ENCODE measurements around the gene PASK. TPM values are rescaled to one million over a fixed set of nuclear protein-coding genes. Genes with fewer than 3 reads are reported as not detected.

PASK gene
- total and polyA plus RNA-seq, 9 of the 15 experiments (the other 6 are each of a cell fraction or from before 2014, with no cell fraction given), result 1.5 to 30.3 (median 9.9) TPM

- 87% methylated on average over 4 of the region's 9 CpGs for WGBS (ENCODE audit: insufficient coverage, low coverage, missing lambda C conversion rate)
- Histone ChIP-seq H3K79me2 (ENCODE audit: control insufficient read depth, insufficient read depth, low read length) (no peaks in the 10 kb centered on the region), H3K9me3 (replicated peaks; ENCODE audit: control insufficient read depth, insufficient read depth, low read depth, low read length) (no peaks in the 10 kb centered on the region), H3K4me3 (no peak overlapping the region), H3K27me3 (ENCODE audit: control insufficient read depth in 2 of 2, insufficient read depth in 2 of 2, low read length in 2 of 2) (no peaks in the 10 kb centered on the region), H3K4me1 (replicated peaks in 1 of 2; ENCODE audit: control insufficient read depth in 2 of 2, insufficient read depth in 2 of 2, low read length in 2 of 2) (no peaks in the 10 kb centered on the region), H3K4me2 (ENCODE audit: insufficient read depth, low read length) (no peak overlapping the region), H3K27ac (ENCODE audit: extremely low read depth, low read depth, low read length) (no peak overlapping the region), H4K20me1 (replicated peaks; ENCODE audit: control insufficient read depth, insufficient read depth, low read length) (no peaks in the 10 kb centered on the region), H3K9me1 (ENCODE audit: control insufficient read depth, insufficient read depth, low read length) (no peaks in the 10 kb centered on the region), H2AFZ (ENCODE audit: low read depth, low read length) (no peak overlapping the region), H3K9ac (ENCODE audit: insufficient read depth in 1 of 2, low read depth in 2 of 2, low read length in 2 of 2) (no peak overlapping the region; a peak in 1 of 4 replicates), H3K36me3 (ENCODE audit: control insufficient read depth, insufficient read depth, low read length) (peaks cover 6% of the 10 kb centered on the region; the same call in 1 of the 3 replicates)
- ATAC-seq, result no peak
- ChIA-PET POLR2A (interaction anchor here (2.6 kb wide), 1 partner anchor 9 kb away, joined by 8 read pairs; the partner anchor contains the start of gene MTERF4), CTCF (ENCODE audit: low intra/inter-chr PET ratio) (no interaction called here)
- BruUV-seq (replicated peaks), result no TSS peak
- in situ Hi-C loops (cut with MboI) (no loop called here), intact Hi-C loops (cut with micrococcal nuclease) (no loop called here)
- FAIRE-seq, result no peak
- DNase-seq (ENCODE audit: extremely low read depth in 1 of 4, low spot score in 3 of 4), result no peak
- TF ChIP-seq POLR2AphosphoS2 (IDR thresholded peaks at IDR 0.05; ENCODE audit: low read length), result no peak
- TF ChIP-seq NR2C2 (CRISPR knock-in tag; IDR thresholded peaks at IDR 0.05), result no peak
- TF ChIP-seq NR2C2 (tag; IDR thresholded peaks at IDR 0.05), result no peak
- no peak for TF ChIP-seq ZNF511 (CRISPR knock-in tag; IDR thresholded peaks at IDR 0.05)
- no peak for TF ChIP-seq PREB (CRISPR knock-in tag; IDR thresholded peaks at IDR 0.05)
- no peak for TF ChIP-seq RNF2 (IDR thresholded peaks at IDR 0.05)
- no peak for TF ChIP-seq ZNF639 (CRISPR knock-in tag; conservative IDR thresholded peaks at IDR 0.05 in 1 of 2, IDR thresholded peaks at IDR 0.05 in 1 of 2)
- no peak for TF ChIP-seq HNRNPLL (IDR thresholded peaks at IDR 0.05; ENCODE audit: low read depth, low read length, poor library complexity, severe bottlenecking)
- no peak for TF ChIP-seq ZBED1 (IDR thresholded peaks at IDR 0.05)
- TF ChIP-seq, protein P1, sequence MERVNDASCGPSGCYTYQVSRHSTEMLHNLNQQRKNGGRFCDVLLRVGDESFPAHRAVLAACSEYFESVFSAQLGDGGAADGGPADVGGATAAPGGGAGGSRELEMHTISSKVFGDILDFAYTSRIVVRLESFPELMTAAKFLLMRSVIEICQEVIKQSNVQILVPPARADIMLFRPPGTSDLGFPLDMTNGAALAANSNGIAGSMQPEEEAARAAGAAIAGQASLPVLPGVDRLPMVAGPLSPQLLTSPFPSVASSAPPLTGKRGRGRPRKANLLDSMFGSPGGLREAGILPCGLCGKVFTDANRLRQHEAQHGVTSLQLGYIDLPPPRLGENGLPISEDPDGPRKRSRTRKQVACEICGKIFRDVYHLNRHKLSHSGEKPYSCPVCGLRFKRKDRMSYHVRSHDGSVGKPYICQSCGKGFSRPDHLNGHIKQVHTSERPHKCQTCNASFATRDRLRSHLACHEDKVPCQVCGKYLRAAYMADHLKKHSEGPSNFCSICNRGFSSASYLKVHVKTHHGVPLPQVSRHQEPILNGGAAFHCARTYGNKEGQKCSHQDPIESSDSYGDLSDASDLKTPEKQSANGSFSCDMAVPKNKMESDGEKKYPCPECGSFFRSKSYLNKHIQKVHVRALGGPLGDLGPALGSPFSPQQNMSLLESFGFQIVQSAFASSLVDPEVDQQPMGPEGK (CRISPR knock-in tag; IDR thresholded peaks at IDR 0.05; ENCODE audit: borderline replicate concordance), result no peak
- TF ChIP-seq PRPF4 (IDR thresholded peaks at IDR 0.05; ENCODE audit: insufficient read depth, low read depth, low read length, poor library complexity, severe bottlenecking), result no peak
- TF ChIP-seq, protein P2, sequence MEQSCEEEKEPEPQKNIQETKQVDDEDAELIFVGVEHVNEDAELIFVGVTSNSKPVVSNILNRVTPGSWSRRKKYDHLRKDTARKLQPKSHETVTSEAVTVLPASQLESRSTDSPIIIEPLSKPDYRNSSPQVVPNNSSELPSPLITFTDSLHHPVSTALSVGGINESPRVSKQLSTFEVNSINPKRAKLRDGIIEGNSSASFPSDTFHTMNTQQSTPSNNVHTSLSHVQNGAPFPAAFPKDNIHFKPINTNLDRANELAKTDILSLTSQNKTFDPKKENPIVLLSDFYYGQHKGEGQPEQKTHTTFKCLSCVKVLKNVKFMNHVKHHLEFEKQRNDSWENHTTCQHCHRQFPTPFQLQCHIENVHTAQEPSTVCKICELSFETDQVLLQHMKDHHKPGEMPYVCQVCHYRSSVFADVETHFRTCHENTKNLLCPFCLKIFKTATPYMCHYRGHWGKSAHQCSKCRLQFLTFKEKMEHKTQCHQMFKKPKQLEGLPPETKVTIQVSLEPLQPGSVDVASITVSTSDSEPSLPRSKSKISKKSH (CRISPR knock-in tag; IDR thresholded peaks at IDR 0.05), result no peak
- TF ChIP-seq SIN3B (IDR thresholded peaks at IDR 0.05; ENCODE audit: low read depth), result no peak
- no peak for TF ChIP-seq KLF1 (tag; IDR thresholded peaks at IDR 0.05)
- TF ChIP-seq DDX20 (tag; IDR thresholded peaks at IDR 0.05; ENCODE audit: low read depth), result no peak
Observed at GRCh38 chr2:241111440-241111805, 37.8 kb downstream of the PASK start.
